HG02610 (cell line): ENCODE results near the gene SORBS1.
A peak's percentile ranks its signal among the peaks of the same experiment; 100 is the strongest.

Experiments used
- ATAC-seq: cut with Tn5 transposase; IDR thresholded peaks from one replicate; pipeline ENCODE4 v1.9.1; 2021; ENCODE audit warnings: mild to moderate bottlenecking, moderate library complexity; ENCODE audit not compliant: unreplicated experiment

Gene SORBS1

DNA sequence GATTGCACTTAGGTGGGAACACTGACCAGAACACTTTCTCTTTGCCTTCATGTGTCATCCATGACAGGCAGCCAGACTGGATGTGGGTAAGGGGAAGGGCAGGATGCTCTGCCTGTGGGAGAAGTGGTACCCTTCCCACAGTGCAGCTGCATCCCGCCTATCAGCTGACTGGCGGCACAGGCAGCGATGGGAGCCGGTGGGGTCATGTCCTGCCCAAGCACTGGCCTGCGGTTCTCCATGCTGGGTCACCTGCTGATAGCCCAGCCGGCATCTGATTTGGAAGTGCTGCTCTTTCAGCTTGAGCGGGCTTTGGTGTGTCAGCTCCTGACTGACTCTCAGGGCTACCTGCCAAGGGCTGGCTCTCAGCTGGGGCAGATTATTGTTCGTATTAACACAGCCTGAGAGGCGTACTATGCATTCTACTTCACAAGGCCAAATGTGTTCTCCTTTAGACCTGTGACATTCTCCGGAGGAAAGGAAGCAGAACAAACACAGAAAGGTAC, 165.2 kb downstream of the SORBS1 start:
- ATAC-seq = no peak

GRCh38 chr10:95394161-95394880, 166.8 kb downstream of the SORBS1 start:
- ATAC-seq = peak; percentile 73

- ATAC-seq = peak; percentile 42
Measured at GRCh38 chr10:95392681-95393164, 168.4 kb downstream of the SORBS1 start.

DNA sequence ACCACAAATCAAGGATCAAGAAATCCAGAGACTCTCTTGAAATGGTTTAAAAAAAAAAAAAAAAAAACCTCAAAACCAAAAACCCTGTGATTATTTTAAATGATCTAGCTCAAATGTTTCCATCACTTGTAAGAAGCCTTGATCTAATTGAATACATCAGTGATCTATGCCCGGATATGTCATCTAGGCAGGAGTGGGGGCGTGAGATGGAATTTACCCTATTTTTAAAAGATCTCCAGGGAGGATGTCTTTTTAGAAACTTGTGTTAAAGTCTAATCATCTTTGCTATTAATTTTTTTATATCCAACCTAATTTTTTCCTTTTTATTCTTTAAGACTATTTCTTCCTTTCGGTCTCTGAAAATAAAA, 169.0 kb downstream of the SORBS1 start:
- ATAC-seq = no peak

- no peak for ATAC-seq
Measured at GRCh38 chr10:95391581-95392216, 169.5 kb downstream of the SORBS1 start.

DNA sequence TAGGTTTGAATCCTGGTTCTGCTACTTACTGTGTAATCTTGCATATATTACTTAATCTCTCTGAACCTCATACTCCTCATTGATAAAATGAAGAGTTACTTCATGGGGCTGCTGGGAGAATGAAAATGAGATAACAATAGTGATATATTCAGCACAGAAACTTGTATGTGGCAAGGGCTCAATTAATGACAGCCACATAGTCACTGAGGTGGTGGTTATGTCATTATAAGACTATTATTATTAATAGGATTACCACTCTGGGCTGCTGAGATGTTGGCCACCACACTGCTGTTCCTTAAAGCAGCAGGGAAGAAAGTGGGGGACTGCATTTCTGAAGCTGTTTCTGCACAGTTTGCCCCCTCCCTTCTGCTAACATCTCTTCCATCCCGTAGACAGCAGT, 170.0 kb downstream of the SORBS1 start:
- no peak for ATAC-seq

DNA sequence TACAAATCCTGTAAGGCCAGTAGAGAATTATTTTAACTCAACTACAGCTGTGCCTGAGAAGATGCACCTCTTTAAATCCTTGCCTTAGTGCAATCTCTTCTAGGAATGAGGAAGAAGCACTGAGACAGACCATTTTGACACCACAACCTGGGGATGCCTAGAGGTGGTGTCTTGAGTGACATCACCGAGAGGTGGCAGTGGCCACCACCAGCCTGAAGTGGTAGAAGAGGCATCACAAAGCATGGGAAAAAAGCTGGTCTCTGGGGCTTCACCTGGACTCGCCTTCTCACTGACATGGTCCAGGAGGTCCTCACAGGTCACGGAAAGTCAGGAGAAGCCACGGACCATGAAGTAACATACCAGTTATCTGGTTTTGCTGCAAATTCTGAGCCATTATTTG, 171.2 kb downstream of the SORBS1 start:
- ATAC-seq = no peak

GRCh38 chr10:95389176-95389575, 172.0 kb downstream of the SORBS1 start:
- no peak for ATAC-seq

- ATAC-seq = no peak
Measured at GRCh38 chr10:95388539-95388938, 172.6 kb downstream of the SORBS1 start.

DNA sequence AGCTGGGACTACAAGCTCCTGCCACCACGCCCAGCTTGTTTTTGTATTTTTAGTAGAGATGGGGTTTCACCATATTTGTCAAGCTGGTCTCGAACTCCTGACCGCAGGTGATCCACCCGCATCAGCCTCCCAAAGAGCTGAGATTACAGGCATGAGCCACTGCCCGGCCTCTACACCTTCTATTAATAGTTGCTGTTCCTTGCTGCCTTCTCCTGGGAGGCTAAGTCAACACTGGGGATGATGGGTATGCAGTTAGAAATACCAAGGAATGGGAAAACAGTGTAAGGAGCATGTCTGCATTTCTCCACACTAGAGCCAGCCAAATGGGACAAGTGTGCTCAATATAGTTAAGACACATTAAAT, 173.1 kb downstream of the SORBS1 start:
- ATAC-seq = no peak

GRCh38 chr10:95384011-95384704, 177.0 kb downstream of the SORBS1 start:
- ATAC-seq = no peak

- no peak for ATAC-seq
Measured at GRCh38 chr10:95382596-95382995, 178.6 kb downstream of the SORBS1 start.

DNA sequence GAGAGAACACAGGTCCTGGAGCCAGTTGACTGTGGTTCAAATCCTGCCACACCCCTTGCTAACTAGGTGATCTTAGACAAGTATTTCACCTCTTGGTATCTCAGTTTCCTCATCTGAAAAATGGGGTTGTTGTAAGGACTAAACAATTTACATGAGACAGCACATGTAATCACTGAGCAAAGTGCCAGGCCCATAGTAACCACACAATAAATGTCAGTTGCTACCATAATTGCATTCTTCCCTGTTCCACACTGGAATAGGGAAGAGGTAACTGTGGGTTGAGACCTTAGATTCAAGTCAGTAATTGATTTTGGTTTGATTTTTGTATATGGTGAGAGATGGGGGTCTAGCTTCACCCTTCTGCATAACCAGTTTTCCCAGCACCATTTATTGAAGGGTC, 179.0 kb downstream of the SORBS1 start:
- ATAC-seq = no peak

GRCh38 chr10:95377950-95378349, 183.2 kb downstream of the SORBS1 start:
- no peak for ATAC-seq

GRCh38 chr10:95375418-95375817, 185.8 kb downstream of the SORBS1 start:
- no peak for ATAC-seq

DNA sequence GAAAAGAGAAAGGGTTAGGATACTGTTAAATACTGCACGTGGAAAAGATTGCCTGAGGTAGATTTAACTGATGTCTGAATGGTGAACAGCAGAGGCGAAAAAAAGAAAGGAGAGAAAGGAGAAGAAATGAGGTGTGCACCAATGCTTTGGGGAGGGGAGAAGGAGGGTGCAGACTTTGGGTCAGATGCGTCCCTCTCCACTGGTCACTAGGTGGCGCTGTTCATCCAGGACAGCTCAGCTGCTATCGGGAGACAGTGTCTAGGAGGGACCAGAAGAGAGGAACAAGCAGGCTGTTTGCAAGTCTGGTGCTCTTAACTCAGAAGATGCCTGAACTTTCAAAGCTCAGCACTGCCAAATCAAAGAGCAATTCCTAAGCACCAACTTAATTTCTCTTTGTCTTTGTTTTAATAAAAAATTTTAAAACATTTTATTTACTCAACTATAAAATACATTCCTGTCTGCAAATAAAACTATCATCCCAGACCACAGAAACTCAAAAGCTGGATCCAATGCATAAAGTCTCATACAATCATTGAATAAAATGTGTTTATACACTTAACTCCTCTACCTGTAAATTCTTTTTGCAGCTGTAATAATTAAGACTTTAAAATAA, 186.5 kb downstream of the SORBS1 start:
- peak; percentile 92 for ATAC-seq

DNA sequence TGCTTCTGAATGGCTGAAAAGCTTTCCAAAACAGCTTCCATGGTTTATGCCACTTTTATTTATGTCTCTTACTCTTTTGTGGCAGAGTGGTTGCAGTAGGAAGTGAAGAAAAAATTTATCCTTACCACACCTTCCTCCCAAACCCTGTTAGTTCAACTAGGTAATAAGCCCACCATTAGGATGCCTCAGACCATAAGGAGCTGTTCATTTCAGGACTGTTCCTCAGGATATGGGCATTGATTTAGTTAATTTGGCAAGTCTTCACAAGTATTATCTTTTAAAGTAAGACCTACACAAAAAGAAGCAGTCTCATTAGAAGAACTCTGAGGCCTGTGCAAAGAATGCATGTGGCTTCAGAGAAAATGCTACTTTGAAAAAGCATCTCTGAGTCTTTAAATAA, 187.5 kb downstream of the SORBS1 start:
- ATAC-seq = no peak

GRCh38 chr10:95364342-95364741, 196.8 kb downstream of the SORBS1 start:
- ATAC-seq = no peak

- ATAC-seq = peak; percentile 78
Measured at GRCh38 chr10:95363303-95363912, 197.8 kb downstream of the SORBS1 start.

DNA sequence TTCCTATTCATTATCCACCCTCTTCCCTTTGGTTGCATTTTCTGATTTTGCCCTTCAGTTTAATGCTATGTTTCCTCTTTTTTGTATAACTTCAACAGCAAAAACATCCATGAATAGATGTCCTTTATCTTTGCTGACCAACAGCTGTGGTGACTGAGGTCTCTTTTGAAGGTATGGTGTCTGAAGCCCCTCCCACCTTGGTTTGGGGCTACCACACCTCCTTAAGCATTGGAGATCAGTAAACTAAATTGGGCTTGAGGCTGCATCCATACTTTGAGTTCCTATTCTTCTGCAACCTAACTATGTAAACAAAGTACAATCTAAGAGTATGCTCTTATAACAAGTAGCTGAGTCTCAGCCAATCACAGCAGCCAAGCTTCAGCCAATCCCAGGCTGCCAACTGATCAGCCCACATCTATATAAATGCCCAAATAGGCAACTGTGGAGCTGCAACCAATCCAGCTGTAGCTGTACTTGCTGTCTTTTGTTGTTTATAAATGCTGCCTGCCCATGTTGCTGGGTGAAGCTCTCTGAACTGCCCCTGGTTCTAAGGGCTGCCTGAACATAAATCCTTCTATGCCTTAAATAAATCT, 201.0 kb downstream of the SORBS1 start:
- ATAC-seq = no peak

DNA sequence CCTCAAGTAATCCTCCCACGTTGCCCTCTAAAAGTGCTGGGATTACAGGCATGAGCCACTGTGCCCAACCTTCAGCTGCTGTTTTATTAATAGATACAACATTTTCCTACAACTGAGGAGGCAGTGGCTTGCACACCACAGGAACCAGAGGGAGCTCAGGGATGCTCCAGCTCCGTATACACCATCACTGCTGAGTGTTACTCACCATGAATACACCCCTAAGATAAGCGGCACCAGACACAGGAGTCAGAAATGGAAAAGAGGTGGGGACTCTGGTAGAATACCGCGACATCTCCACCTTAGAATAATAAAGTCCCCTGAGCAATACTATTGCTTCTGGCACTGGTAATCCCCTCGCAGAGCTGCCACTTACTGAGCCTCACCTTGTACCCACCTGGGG, 201.7 kb downstream of the SORBS1 start:
- ATAC-seq = no peak
